C4-2B (cell line): ENCODE results near the gene CDH15.

Experiments
- CTCF ChIP-seq: fragments of 450-650 bp; conservative IDR thresholded peaks from 2 replicates; pipeline ENCODE4 v1.5.1; 2017; ENCODE audit warnings: mild to moderate bottlenecking
- ZFX ChIP-seq: fragments of 450-650 bp; IDR thresholded peaks from 2 replicates; pipeline ENCODE4 v1.6.1; 2017

GRCh38 chr16:89139907-89140361, 31.6 kb upstream of the CDH15 start:
- TF ChIP-seq CTCF (no peak), ZFX (no peak)
